Cardiac muscle cell (in vitro differentiated cells and primary cell): ENCODE measurements around the gene SEC23IP. TPM values are rescaled to one million over a fixed set of nuclear protein-coding genes. Genes with fewer than 3 reads are reported as not detected.

ENCODE experiments used
- DNase-seq, 2 donors: peaks; one replicate each; pipeline versions ENCODE4 v3.0.0 to v3.0.0-alpha.2; 2010 to 2017; ENCODE audit warnings: low read depth in 1 of 2, low spot score in 1 of 2
- H3K27ac ChIP-seq: fragments of 200-600 bp; sonication (generic); 2 replicates; pipeline ENCODE4 v1.5.1; 2016
- H3K27me3 ChIP-seq: fragments of 200-600 bp; sonication (generic); 2 replicates; pipeline ENCODE4 v1.6.0; 2016; ENCODE audit warnings: control low read depth
- H3K36me3 ChIP-seq: fragments of 200-600 bp; sonication (generic); 2 replicates; pipeline ENCODE4 v1.5.1; 2016; ENCODE audit warnings: control low read depth
- H3K4me1 ChIP-seq: fragments of 200-600 bp; sonication (generic); 2 replicates; pipeline ENCODE4 v1.8.1; 2017; ENCODE audit warnings: low read depth, mild to moderate bottlenecking, mixed run types
- H3K4me3 ChIP-seq: fragments of 200-600 bp; sonication (generic); 2 replicates; pipeline ENCODE4 v1.5.1; 2016; ENCODE audit warnings: mild to moderate bottlenecking
- H3K9me3 ChIP-seq: fragments of 200-600 bp; sonication (generic); 2 replicates; pipeline ENCODE4 v1.5.1; 2017; ENCODE audit warnings: low read depth, mild to moderate bottlenecking, control low read depth
- polyA plus RNA-seq: library from polyadenylated mRNA; unstranded; fragments of >200 nt; fragmentation: Nextera tagmentation; extraction: Ambion mirVana; gene quantifications from 2 replicates; pipeline ENCODE4 v1.2.1, GENCODE V29; 2016
- total RNA-seq: library from RNA; depleted of rRNA; stranded (reverse); fragments of >200 nt; gene quantifications from 2 replicates; pipeline ENCODE4 v1.2.3, GENCODE V29; 2016
- TF ChIP-seq, protein P1 (sequence below): IDR thresholded peaks from 2 replicates; pipeline ENCODE4 v1.5.1; 2012; ENCODE audit warnings: low read depth, mild to moderate bottlenecking, low read length

Gene SEC23IP
- total and polyA plus RNA-seq, 2 experiments from 2014 or later: 42.1 to 42.8 TPM

DNA sequence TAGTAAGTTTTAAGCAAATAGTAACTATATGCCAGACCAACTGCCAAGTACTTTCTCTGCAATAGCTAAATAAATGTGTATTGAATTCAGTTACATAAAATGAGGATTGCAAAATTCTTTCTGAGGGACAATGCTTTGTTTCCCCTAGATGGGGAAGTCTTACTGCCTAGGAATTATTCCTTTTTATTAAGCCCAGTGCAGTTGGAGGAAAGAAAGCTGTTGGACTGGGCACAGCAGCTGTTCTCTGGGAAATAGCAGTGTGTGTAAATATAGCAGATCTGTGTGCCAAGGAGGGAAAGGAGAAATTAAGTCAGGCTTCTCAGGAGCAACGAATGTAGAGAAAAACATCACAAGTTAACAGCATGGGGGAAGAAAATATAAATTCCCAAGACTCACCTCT lies 77.1 kb downstream of the SEC23IP start:
- DNase-seq: no peak
- no peaks in the 10 kb centered on the region for H3K9me3 ChIP-seq
- TF ChIP-seq, protein P1, sequence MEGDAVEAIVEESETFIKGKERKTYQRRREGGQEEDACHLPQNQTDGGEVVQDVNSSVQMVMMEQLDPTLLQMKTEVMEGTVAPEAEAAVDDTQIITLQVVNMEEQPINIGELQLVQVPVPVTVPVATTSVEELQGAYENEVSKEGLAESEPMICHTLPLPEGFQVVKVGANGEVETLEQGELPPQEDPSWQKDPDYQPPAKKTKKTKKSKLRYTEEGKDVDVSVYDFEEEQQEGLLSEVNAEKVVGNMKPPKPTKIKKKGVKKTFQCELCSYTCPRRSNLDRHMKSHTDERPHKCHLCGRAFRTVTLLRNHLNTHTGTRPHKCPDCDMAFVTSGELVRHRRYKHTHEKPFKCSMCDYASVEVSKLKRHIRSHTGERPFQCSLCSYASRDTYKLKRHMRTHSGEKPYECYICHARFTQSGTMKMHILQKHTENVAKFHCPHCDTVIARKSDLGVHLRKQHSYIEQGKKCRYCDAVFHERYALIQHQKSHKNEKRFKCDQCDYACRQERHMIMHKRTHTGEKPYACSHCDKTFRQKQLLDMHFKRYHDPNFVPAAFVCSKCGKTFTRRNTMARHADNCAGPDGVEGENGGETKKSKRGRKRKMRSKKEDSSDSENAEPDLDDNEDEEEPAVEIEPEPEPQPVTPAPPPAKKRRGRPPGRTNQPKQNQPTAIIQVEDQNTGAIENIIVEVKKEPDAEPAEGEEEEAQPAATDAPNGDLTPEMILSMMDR: no peak
- H3K36me3 ChIP-seq: no peaks in the 10 kb centered on the region
- H3K27me3 ChIP-seq: no peaks in the 10 kb centered on the region
- no peak overlapping the region for H3K27ac ChIP-seq
- H3K4me1 ChIP-seq: no peaks in the 10 kb centered on the region
- no peak overlapping the region for H3K4me3 ChIP-seq

DNA sequence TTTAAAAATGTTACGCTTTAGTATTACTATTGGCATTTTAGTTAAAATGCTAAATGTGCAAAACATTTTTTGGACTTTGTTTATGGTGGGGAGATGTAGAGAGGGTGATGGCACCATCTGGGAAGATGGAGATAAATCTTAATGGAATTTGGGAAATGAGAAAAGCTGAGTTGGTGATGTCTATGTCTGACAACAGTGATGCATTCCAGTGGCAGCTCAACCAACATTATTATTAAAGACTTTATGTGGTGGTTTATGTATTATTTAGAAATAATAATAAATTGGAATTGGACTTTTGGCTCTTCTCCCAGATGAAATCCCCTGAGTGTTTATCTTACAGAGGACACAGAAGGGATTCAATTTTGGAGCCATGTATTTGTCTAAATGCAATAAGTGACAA lies 77.6 kb downstream of the SEC23IP start:
- Histone ChIP-seq H3K27me3 (no peaks in the 10 kb centered on the region), H3K27ac (no peak overlapping the region), H3K4me3 (no peak overlapping the region), H3K4me1 (no peaks in the 10 kb centered on the region), H3K9me3 (no peaks in the 10 kb centered on the region), H3K36me3 (no peaks in the 10 kb centered on the region)
- DNase-seq: no peak
- TF ChIP-seq, protein P1: no peak

DNA sequence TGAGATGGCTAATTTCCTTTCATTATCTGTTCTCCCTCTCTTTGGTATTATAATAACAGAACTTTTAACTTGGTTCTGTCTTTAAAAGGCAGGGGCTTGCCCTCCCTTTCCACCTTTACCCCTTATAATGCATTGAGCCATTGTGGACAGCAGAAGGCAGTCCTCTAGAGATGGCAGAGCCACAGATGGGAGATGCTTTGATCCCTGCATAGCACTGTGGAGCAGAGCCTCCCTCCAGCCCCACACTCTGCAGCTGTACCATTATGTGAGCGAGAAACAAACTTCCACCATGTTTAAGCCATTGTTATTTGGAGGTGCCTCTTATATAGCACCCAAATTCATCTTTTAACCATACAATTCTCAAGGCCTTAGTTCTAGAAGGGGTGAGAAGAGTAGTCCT lies 78.4 kb downstream of the SEC23IP start:
- no peak overlapping the region for H3K4me3 ChIP-seq
- no peaks in the 10 kb centered on the region for H3K36me3 ChIP-seq
- H3K4me1 ChIP-seq: no peaks in the 10 kb centered on the region
- TF ChIP-seq, protein P1: no peak
- no peaks in the 10 kb centered on the region for H3K27me3 ChIP-seq
- H3K27ac ChIP-seq: no peak overlapping the region
- DNase-seq: no peak
- H3K9me3 ChIP-seq: no peaks in the 10 kb centered on the region

DNA sequence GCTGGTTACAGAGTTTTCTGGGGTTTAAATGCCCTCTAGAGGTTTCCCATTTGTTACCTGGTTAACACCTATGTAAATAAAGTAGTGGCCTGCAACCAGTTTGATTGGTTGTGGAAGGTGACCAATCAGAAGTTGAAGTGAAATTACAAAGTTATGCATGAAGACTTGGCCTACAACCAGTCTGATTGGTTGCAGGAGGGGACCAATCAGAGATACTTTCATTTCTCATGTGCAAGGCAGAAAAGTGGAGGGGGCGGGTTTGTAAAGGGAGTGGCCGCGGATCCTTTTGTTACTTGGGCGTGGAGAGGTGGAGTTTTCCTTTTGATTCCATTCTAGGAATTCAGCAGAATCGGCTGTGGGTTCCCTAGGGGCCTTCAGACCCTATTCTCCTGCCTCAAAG lies 80.8 kb downstream of the SEC23IP start:
- TF ChIP-seq, protein P1: no peak
- H3K4me1 ChIP-seq: no peaks in the 10 kb centered on the region
- no peak overlapping the region for H3K27ac ChIP-seq
- H3K4me3 ChIP-seq: no peak overlapping the region
- no peaks in the 10 kb centered on the region for H3K27me3 ChIP-seq
- DNase-seq: peak in 1 of 2 donors; percentile 1
- H3K36me3 ChIP-seq: no peaks in the 10 kb centered on the region
- H3K9me3 ChIP-seq: no peaks in the 10 kb centered on the region

DNA sequence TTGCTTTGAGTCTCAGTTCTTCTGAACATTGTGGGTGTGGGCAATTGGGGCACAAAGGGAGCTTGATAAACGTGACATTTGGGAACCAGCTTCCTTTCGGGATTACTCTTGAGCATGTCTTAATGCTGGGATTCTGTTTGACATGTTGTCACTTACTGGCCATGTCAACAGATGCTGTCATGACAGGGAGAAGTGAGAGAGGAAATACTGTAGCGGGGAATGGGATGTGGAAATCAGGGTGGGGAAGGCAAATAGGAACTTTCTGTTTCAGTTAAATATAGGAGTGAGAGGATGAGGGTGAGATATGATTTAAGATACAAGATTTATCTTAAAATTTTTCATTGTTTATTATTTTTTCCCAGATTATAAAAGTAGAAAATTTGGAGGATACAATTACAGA lies 83.9 kb downstream of the SEC23IP start:
- DNase-seq: no peak
- Histone ChIP-seq H3K27ac (no peak overlapping the region), H3K36me3 (no peaks in the 10 kb centered on the region), H3K4me1 (no peaks in the 10 kb centered on the region), H3K27me3 (no peaks in the 10 kb centered on the region), H3K9me3 (no peaks in the 10 kb centered on the region), H3K4me3 (no peak overlapping the region)
- TF ChIP-seq, protein P1: no peak
